Measurements from ENCODE around the gene DOK6.
"Not testable (repeated sequence)": the region's sequence is repeated elsewhere in the genome, so short reads cannot be mapped to it uniquely, and the experiment has no call there.

Gene DOK6

GRCh38 chr18:69658103-69658502 lies 257.4 kb downstream of the DOK6 start:
- H3K27me3 ChIP-seq (ENCODE audit: insufficient read depth, low read length): no peaks in the 10 kb centered on the region
- H3K4me3 ChIP-seq (ENCODE audit: low read depth, low read length): no peak overlapping the region
- no peak for DNase-seq
- no peak overlapping the region for H3K4me2 ChIP-seq (ENCODE audit: low read length)
- H2BK12ac ChIP-seq (ENCODE audit: low read length): no peak overlapping the region
- H3K27ac ChIP-seq (ENCODE audit: low read depth, low read length): no peak overlapping the region
- H3K36me3 ChIP-seq (ENCODE audit: control insufficient read depth in 1 of 2, insufficient read depth in 2 of 2, low read length in 2 of 2): no peaks in the 10 kb centered on the region
- no peaks in the 10 kb centered on the region for H3K79me2 ChIP-seq (ENCODE audit: control insufficient read depth, insufficient read depth, low read length, poor library complexity)
- H3K9me3 ChIP-seq (ENCODE audit: insufficient read depth, low read depth, low read length): no peaks in the 10 kb centered on the region
- H2AK5ac ChIP-seq (ENCODE audit: low read length): no peak overlapping the region
- no peak overlapping the region for H2BK5ac ChIP-seq (ENCODE audit: low read depth, low read length, poor library complexity)
- no peaks in the 10 kb centered on the region for H3K79me1 ChIP-seq (ENCODE audit: low read length)
- WGBS (ENCODE audit: extremely low coverage, insufficient coverage, insufficient read length): no CpG with 5 or more reads among the region's 4 CpGs
- no peak overlapping the region for H3K23ac ChIP-seq (ENCODE audit: low read length)
- no peak overlapping the region for H2BK120ac ChIP-seq (ENCODE audit: insufficient read depth, low read length, poor library complexity)
- no peak overlapping the region for H3K14ac ChIP-seq (ENCODE audit: low read length)
- no peak overlapping the region for H2AFZ ChIP-seq (ENCODE audit: insufficient read depth, low read length, poor library complexity)
- no peaks in the 10 kb centered on the region for H3K4me1 ChIP-seq (ENCODE audit: control insufficient read depth in 1 of 2, insufficient read depth in 2 of 2, low read length in 2 of 2)
- no peak overlapping the region for H3K18ac ChIP-seq (ENCODE audit: low read length)
- no peak overlapping the region for H3K4ac ChIP-seq (ENCODE audit: low read depth, low read length)
- no peak overlapping the region for H4K91ac ChIP-seq (ENCODE audit: low read depth, low read length)
- no peak overlapping the region for H4K12ac ChIP-seq (ENCODE audit: low read depth, low read length)
- no peak overlapping the region for H3K9ac ChIP-seq (ENCODE audit: low read length)
- no peak overlapping the region for H4K8ac ChIP-seq (ENCODE audit: low read depth, low read length)

- Histone ChIP-seq H3K27me3 (ENCODE audit: insufficient read depth, low read length) (no peaks in the 10 kb centered on the region), H2BK5ac (ENCODE audit: low read depth, low read length, poor library complexity) (no peak overlapping the region), H3K4ac (ENCODE audit: low read depth, low read length) (no peak overlapping the region), H4K12ac (ENCODE audit: low read depth, low read length) (no peak overlapping the region), H4K91ac (ENCODE audit: low read depth, low read length) (no peak overlapping the region), H4K8ac (ENCODE audit: low read depth, low read length) (no peak overlapping the region), H3K9me3 (ENCODE audit: insufficient read depth, low read depth, low read length) (no peaks in the 10 kb centered on the region), H2AK5ac (ENCODE audit: low read length) (no peak overlapping the region), H3K4me2 (ENCODE audit: low read length) (no peak overlapping the region), H2AFZ (ENCODE audit: insufficient read depth, low read length, poor library complexity) (no peak overlapping the region), H3K27ac (ENCODE audit: low read depth, low read length) (no peak overlapping the region), H3K18ac (ENCODE audit: low read length) (no peak overlapping the region), H3K36me3 (ENCODE audit: control insufficient read depth in 1 of 2, insufficient read depth in 2 of 2, low read length in 2 of 2) (no peaks in the 10 kb centered on the region), H3K79me2 (ENCODE audit: control insufficient read depth, insufficient read depth, low read length, poor library complexity) (no peaks in the 10 kb centered on the region), H3K23ac (ENCODE audit: low read length) (no peak overlapping the region), H2BK120ac (ENCODE audit: insufficient read depth, low read length, poor library complexity) (no peak overlapping the region), H3K4me3 (ENCODE audit: low read depth, low read length) (no peak overlapping the region), H3K9ac (ENCODE audit: low read length) (no peak overlapping the region), H3K4me1 (ENCODE audit: control insufficient read depth in 1 of 2, insufficient read depth in 2 of 2, low read length in 2 of 2) (no peaks in the 10 kb centered on the region), H3K14ac (ENCODE audit: low read length) (no peak overlapping the region), H3K79me1 (ENCODE audit: low read length) (no peaks in the 10 kb centered on the region), H2BK12ac (ENCODE audit: low read length) (no peak overlapping the region)
- DNase-seq: no peak
- no CpG with 5 or more reads among the region's 2 CpGs for WGBS (ENCODE audit: extremely low coverage, insufficient coverage, insufficient read length)
These were observed 258.0 kb downstream of the DOK6 start for GRCh38 chr18:69658685-69659084.

- Histone ChIP-seq H3K27ac (ENCODE audit: low read depth, low read length) (no peak overlapping the region), H3K18ac (ENCODE audit: low read length) (no peak overlapping the region), H3K9ac (ENCODE audit: low read length) (no peak overlapping the region), H3K23ac (ENCODE audit: low read length) (no peak overlapping the region), H3K36me3 (ENCODE audit: control insufficient read depth in 1 of 2, insufficient read depth in 2 of 2, low read length in 2 of 2) (no peaks in the 10 kb centered on the region), H4K8ac (ENCODE audit: low read depth, low read length) (no peak overlapping the region), H3K4ac (ENCODE audit: low read depth, low read length) (no peak overlapping the region), H3K4me2 (ENCODE audit: low read length) (no peak overlapping the region), H3K9me3 (ENCODE audit: insufficient read depth, low read depth, low read length) (no peaks in the 10 kb centered on the region), H3K79me1 (ENCODE audit: low read length) (no peaks in the 10 kb centered on the region), H3K27me3 (ENCODE audit: insufficient read depth, low read length) (no peaks in the 10 kb centered on the region), H3K4me1 (ENCODE audit: control insufficient read depth in 1 of 2, insufficient read depth in 2 of 2, low read length in 2 of 2) (no peaks in the 10 kb centered on the region), H3K14ac (ENCODE audit: low read length) (no peak overlapping the region), H2BK12ac (ENCODE audit: low read length) (no peak overlapping the region), H2AK5ac (ENCODE audit: low read length) (no peak overlapping the region), H3K79me2 (ENCODE audit: control insufficient read depth, insufficient read depth, low read length, poor library complexity) (no peaks in the 10 kb centered on the region), H4K12ac (ENCODE audit: low read depth, low read length) (no peak overlapping the region), H4K91ac (ENCODE audit: low read depth, low read length) (no peak overlapping the region), H2BK120ac (ENCODE audit: insufficient read depth, low read length, poor library complexity) (no peak overlapping the region), H3K4me3 (ENCODE audit: low read depth, low read length) (no peak overlapping the region), H2BK5ac (ENCODE audit: low read depth, low read length, poor library complexity) (no peak overlapping the region), H2AFZ (ENCODE audit: insufficient read depth, low read length, poor library complexity) (no peak overlapping the region)
- no CpG with 5 or more reads among the region's 6 CpGs for WGBS (ENCODE audit: extremely low coverage, insufficient coverage, insufficient read length)
- DNase-seq: no peak
These were observed 258.5 kb downstream of the DOK6 start for GRCh38 chr18:69659142-69659651.

GRCh38 chr18:69662090-69662489 lies 261.4 kb downstream of the DOK6 start:
- no CpG with 5 or more reads among the region's 5 CpGs for WGBS (ENCODE audit: extremely low coverage, insufficient coverage, insufficient read length)
- H3K27ac ChIP-seq (ENCODE audit: low read depth, low read length); H4K91ac ChIP-seq (ENCODE audit: low read depth, low read length); H3K79me2 ChIP-seq (ENCODE audit: control insufficient read depth, insufficient read depth, low read length, poor library complexity); H3K4me1 ChIP-seq (ENCODE audit: control insufficient read depth in 1 of 2, insufficient read depth in 2 of 2, low read length in 2 of 2); H2BK12ac ChIP-seq (ENCODE audit: low read length); H3K9me3 ChIP-seq (ENCODE audit: insufficient read depth, low read depth, low read length); H3K4ac ChIP-seq (ENCODE audit: low read depth, low read length); H3K9ac ChIP-seq (ENCODE audit: low read length); H2AFZ ChIP-seq (ENCODE audit: insufficient read depth, low read length, poor library complexity); H4K8ac ChIP-seq (ENCODE audit: low read depth, low read length); H2BK120ac ChIP-seq (ENCODE audit: insufficient read depth, low read length, poor library complexity); H3K27me3 ChIP-seq (ENCODE audit: insufficient read depth, low read length); H3K23ac ChIP-seq (ENCODE audit: low read length); H3K79me1 ChIP-seq (ENCODE audit: low read length); H2BK5ac ChIP-seq (ENCODE audit: low read depth, low read length, poor library complexity); H3K4me2 ChIP-seq (ENCODE audit: low read length); H3K14ac ChIP-seq (ENCODE audit: low read length); H4K12ac ChIP-seq (ENCODE audit: low read depth, low read length); H2AK5ac ChIP-seq (ENCODE audit: low read length); H3K18ac ChIP-seq (ENCODE audit: low read length); DNase-seq; H3K4me3 ChIP-seq (ENCODE audit: low read depth, low read length); H3K36me3 ChIP-seq (ENCODE audit: control insufficient read depth in 1 of 2, insufficient read depth in 2 of 2, low read length in 2 of 2): not testable (repeated sequence)
